Fibroblast of gingiva (primary cell): ENCODE data around the gene KRT40.

Experiments used
- DNase-seq: peaks from one replicate; pipeline ENCODE4 v3.0.0-alpha.2; 2011; ENCODE audit warnings: low read depth

Gene KRT40

GRCh38 chr17:40996829-40997228 is 12.7 kb upstream of the KRT40 start:
- DNase-seq = no peak

GRCh38 chr17:40995116-40995515 is 11.0 kb upstream of the KRT40 start:
- DNase-seq = no peak

GRCh38 chr17:40993839-40994238 is 9.7 kb upstream of the KRT40 start, which contains the start of gene KRTAP3-3:
Gene KRTAP3-3 (minus strand): TSS chr17:40994164. CDS start chr17:40994097, 67 bp downstream.
- DNase-seq = no peak

GRCh38 chr17:40993084-40993483 is 9.0 kb upstream of the KRT40 start:
- no peak for DNase-seq

- DNase-seq = no peak
Observed at GRCh38 chr17:40992666-40993065, 8.5 kb upstream of the KRT40 start.

GRCh38 chr17:40986920-40987319 is 2.8 kb upstream of the KRT40 start:
- DNase-seq = no peak

DNA sequence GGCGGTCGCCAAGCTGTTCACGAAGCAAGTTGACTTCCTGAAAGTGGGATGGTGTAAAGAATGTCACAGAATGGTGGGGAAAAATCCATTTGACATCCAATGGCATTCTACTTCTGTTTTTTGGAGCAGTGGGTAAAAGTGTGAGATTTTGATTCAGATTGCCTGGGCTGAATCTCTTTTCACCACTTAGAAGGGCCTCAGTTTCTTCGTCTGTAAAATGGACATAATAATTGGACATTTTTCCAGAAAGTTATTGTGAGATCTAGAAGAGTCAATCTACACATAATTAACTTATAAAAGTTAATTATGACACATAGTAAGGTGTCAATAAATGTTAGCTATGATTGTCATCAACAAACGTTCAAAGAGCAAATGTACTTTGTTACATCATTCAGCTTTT is 3.0 kb downstream of the KRT40 start:
- no peak for DNase-seq

- DNase-seq = peak; percentile 52
Observed at GRCh38 chr17:40980596-40980995, 3.5 kb downstream of the KRT40 start.

DNA sequence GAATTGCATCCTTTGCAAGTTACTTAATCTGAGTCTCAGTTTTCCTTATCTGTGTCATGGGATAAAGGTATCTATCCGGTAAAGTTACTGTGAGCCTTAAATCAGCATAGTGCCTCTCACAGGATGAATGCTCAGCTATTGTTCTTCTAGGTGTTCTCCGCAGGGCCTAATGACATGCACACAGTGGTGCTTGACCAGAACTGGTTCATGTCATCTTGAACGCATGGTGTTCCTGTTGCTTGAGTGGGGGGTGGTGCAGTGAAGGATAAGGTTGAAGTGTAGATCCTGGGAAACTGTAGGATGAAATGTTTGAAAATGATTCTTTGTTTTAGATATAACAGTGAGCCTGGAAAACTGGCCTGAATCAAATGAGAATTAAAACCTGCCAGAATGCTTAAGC is 4.0 kb downstream of the KRT40 start:
- DNase-seq = no peak

DNA sequence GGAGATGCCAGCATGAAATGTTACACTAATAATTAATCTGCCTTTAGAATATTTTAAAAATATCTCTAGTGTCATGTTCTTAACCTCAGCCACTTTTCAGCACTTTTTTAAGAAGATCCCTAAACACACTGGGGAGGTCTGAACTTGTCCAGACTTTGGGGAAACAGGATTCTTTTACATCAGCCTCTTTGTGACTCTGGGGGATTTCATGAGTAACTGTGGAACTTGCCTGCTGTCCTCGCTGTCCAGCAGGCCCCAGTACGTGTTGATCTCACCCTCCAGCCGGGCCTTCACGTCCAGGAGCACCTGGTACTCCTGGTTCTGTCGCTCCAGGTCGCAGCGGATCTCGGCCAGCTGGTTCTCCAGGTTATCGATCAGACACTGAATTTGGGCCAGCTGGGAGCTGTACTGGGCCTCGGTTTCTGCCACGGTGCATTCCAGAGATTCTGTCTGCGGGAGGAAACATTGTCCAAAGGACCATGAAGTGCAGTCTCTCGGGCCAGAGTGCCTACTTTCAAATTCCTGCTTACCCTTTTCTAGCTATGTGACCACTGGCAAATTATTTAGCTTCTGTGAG is 5.5 kb downstream of the KRT40 start:
- no peak for DNase-seq

DNA sequence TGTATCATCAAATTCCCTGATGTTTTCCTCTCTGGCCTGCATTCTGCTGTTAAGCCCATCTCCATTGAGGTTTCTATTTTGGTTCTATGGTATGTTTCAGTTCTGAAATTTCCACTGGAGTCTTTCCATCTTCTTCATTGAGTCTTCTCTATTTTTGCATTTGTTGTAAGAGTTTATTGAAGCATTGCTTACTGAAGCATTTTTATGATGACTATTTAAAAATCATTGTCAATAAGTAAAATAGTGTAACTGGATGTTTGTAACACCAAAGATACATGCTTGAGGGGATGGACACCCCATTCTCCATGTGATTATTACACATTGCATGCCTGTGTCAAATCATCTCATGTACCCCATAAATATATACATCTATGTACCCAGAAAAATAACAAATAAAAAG is 8.6 kb downstream of the KRT40 start:
- no peak for DNase-seq

DNA sequence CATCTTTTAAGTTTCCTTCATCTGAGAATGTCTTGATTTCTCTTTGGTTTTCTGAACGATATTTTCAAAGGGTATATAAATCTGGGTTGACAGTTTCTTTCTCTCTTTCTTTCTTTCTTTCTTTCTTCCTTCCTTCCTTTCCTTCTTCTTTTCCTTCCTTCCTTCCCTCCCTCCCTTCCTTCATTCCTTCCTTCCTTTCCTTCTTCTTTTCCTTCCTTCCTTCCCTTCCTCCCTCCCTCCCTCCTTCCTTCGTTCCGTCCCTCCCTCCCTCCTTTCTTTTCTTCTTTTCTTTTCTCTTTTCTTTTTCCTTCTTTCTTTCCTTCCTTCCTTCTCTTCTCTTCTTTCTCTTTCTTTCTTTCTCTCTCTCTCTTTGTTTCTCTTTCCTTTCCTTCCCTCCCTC is 9.8 kb downstream of the KRT40 start:
- DNase-seq = no peak

DNA sequence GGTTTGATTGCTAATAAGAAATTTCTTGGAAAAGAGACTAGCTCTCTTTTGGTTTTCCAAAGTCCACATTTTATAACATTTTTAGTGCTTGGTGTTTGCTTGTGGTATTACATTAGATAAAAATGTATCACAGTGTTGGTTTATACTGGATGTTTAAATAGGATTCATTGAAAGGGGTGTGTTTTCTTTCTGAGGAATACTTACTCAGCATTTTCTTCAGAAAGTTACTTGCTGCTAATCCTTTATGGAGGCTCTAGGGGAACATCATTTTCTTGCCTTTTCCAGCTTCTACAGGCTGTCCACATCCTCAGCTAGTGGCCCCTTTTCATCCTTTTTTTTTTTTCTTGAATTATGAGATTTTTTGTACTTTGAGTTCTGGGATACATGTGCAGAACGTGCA is 16.5 kb downstream of the KRT40 start:
- DNase-seq = no peak

- no peak for DNase-seq
Observed at GRCh38 chr17:40966848-40967247, 17.3 kb downstream of the KRT40 start, which contains the start of gene KRT39. Gene KRT39 (minus strand): TSS chr17:40966948. CDS start chr17:40966856, 92 bp downstream.

GRCh38 chr17:40963838-40964237 is 20.3 kb downstream of the KRT40 start:
- DNase-seq = no peak

DNA sequence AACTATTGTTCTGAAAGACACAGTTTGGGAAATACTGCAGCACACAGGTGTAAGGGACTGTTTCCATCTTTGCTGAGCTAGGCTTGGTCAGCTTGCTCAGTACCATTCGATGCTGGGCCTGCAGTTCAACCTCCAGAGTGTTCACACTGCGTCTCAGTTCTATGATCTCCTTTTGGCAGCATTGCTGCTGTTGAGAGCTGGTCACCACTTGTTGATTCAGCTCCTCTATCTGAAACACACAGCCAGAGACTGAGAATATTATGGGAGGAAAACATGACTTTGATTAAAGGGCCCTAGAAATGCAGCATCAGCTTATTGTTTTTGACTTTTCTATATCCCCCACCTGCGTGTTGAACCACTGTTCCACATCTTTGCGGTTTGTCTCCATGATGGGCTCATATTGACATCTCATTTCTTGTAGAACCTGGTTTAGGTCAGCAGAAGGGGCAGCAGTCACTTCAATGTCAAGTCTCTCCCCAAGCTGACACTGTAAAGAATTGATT is 22.0 kb downstream of the KRT40 start:
- no peak for DNase-seq

DNA sequence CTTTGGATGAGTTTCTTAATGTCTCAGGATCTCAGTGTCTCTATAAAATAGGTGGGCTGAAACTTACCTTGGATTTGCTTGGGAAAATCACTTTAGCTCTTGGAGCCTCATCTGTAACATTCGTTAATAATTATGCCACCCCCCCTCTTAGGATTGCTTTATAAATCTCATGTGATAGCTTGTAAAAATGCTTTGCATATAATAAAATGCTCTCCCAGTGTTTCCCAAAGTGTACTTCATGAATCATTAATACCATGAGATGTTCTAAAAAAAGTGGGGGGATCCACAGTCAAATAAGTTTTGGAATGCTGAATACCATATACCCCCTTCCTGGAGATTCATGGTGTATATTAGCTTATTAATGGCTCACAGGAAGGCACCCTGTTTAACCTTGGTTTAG is 22.5 kb downstream of the KRT40 start:
- no peak for DNase-seq

DNA sequence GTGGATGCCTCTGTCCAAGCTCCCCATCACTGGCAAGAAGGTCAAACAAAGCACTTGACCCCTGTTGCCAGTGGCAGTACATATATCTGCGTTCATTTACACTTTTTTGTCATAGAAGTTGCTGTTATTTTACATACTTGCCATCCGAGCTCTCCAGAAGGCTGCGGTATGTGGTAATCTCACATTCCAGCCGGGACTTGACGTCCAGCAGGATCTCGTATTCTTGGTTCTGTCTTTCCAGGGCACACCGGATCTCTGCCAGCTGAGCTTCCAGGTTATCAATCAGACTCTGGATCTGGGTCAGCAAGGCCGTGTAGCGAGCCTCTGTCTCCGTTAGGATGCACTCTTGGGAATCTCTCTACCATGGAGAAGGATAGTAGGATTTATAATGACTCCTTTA is 24.0 kb downstream of the KRT40 start:
- no peak for DNase-seq

GRCh38 chr17:40958086-40958953 is 25.8 kb downstream of the KRT40 start:
- DNase-seq = no peak

DNA sequence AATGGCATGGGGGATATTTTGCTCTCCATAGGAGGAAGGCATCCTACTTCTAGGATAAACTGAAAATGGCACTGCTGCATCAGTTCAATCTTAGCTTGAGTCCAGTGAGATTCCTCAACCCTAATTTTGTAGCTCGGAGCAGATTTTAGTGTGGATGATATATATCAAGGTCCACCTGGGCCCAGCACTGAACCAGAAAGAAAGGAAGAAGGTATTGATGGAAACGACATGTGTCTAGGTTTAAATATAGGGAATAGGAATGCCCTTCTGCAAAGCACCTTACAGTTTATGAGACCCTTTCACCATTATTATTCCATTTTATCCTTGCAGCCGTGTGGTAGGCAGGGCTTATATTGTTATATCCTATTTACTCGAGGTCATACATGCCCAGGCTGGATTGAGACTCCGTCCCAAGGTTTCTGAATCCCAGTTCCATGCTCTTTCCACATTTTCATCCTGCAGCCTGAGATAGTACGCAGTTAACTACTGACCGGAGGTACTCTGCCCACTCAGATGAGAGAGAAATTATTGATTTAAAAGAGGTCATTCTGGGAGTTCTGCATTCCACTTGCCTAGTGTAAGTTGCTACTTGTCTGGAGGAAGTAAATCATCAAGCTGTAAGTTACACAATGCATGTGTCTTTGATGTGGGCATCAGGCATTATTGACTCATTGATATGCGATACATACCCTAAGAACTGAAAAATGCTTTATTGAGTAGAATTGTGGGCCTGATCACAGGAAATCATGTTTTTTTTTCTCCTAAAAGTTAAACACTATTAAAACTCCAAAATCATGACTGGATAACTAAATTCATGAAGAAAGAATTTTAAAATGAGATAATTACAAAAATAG is 27.5 kb downstream of the KRT40 start:
- DNase-seq = peak; percentile 76

- peak; percentile 79 for DNase-seq
Observed at GRCh38 chr17:40953881-40954280, 30.2 kb downstream of the KRT40 start.

DNA sequence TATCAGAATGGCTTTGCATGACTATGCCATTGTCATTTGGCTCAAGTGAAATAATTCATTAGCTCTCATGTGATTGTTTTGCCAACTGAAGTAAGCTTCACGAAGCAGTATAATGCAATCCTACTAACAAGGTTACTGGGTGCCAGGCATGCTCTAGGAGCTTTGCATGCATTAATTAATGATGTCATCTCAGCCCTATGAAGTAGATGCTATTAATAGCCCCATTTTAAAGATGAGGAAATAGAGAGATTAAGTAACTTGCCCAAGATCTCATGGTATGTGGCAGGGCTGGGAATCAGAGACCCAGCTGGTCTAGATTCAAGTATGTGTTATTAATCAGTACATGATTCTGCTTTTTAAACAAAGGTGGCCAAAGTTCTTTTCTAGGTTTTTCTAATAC is 31.5 kb downstream of the KRT40 start:
- peak; percentile 95 for DNase-seq
